ENCODE results near the gene SPATA32. TPM values are rescaled to one million over a fixed set of nuclear protein-coding genes. Genes with fewer than 3 reads are reported as not detected.

The SPATA32 gene
- total and polyA plus RNA-seq, 7 donors = 0.07 TPM; not detected in 6

GRCh38 chr17:45230787-45231480 lies 31.0 kb downstream of the SPATA32 start:
- no peak for TF ChIP-seq CTCF (IDR thresholded peaks at IDR 0.05)
- TF ChIP-seq POLR2A (IDR thresholded peaks at IDR 0.05) = no peak
- no peak for TF ChIP-seq POLR2AphosphoS5 (IDR thresholded peaks at IDR 0.05)
- no peak for TF ChIP-seq EP300 (IDR thresholded peaks at IDR 0.05)
- Histone ChIP-seq H3K27ac (peak overlapping the region; percentile 62 to 79 (median 70)), H3K9me3 (no peaks in the 10 kb centered on the region), H3K27me3 (peaks cover 0 to 10% (median 0%) of the 10 kb centered on the region in 3 donors), H3K4me3 (no peak overlapping the region), H3K36me3 (no peaks in the 10 kb centered on the region), H3K4me1 (peaks cover 0 to 21% (median 11%) of the 10 kb centered on the region in 4 donors)
- DNase-seq = peak; percentile 68
- intact Hi-C loops (cut with DNase I) = no loop called here
- WGBS, 2 donors = 37 to 60% methylated on average over 12 of the region's 12 CpGs

- intact Hi-C loops (cut with DNase I) = no loop called here
- Histone ChIP-seq H3K4me3 (no peak overlapping the region), H3K27ac (peak overlapping the region; percentile 62 to 79 (median 70)), H3K9me3 (no peaks in the 10 kb centered on the region), H3K36me3 (no peaks in the 10 kb centered on the region), H3K4me1 (peaks cover 0 to 21% (median 11%) of the 10 kb centered on the region in 4 donors), H3K27me3 (peaks cover 0 to 8% (median 0%) of the 10 kb centered on the region in 3 donors)
- no peak for DNase-seq
- WGBS, 2 donors = 83 to 90% methylated on average over 4 of the region's 4 CpGs
- TF ChIP-seq POLR2A (IDR thresholded peaks at IDR 0.05) (no peak), EP300 (IDR thresholded peaks at IDR 0.05) (no peak), POLR2AphosphoS5 (IDR thresholded peaks at IDR 0.05) (no peak), CTCF (IDR thresholded peaks at IDR 0.05) (no peak)
These were observed 31.5 kb downstream of the SPATA32 start for GRCh38 chr17:45230410-45230786.

GRCh38 chr17:45229681-45230409 lies 32.0 kb downstream of the SPATA32 start:
- WGBS, 2 donors = 70 to 79% methylated on average over 16 of the region's 16 CpGs
- Histone ChIP-seq H3K4me1 (peaks cover 0 to 21% (median 11%) of the 10 kb centered on the region in 4 donors), H3K9me3 (no peaks in the 10 kb centered on the region), H3K36me3 (no peaks in the 10 kb centered on the region), H3K27me3 (peaks cover 0 to 8% (median 0%) of the 10 kb centered on the region in 3 donors), H3K27ac (peak overlapping the region; percentile 62 to 79 (median 70)), H3K4me3 (no peak overlapping the region)
- no peak for DNase-seq
- intact Hi-C loops (cut with DNase I) = no loop called here
- TF ChIP-seq POLR2AphosphoS5 (IDR thresholded peaks at IDR 0.05) = no peak
- TF ChIP-seq CTCF (IDR thresholded peaks at IDR 0.05) = no peak
- TF ChIP-seq POLR2A (IDR thresholded peaks at IDR 0.05) = no peak
- TF ChIP-seq EP300 (IDR thresholded peaks at IDR 0.05) = no peak

- WGBS, 2 donors = 32 to 41% methylated on average over 19 of the region's 19 CpGs
- Histone ChIP-seq H3K36me3 (no peaks in the 10 kb centered on the region), H3K9me3 (no peaks in the 10 kb centered on the region), H3K27ac (peak overlapping the region; percentile 62 to 79 (median 74)), H3K27me3 (peaks cover 0 to 6% (median 0%) of the 10 kb centered on the region in 3 donors), H3K4me3 (no peak overlapping the region), H3K4me1 (peaks cover 0 to 21% (median 11%) of the 10 kb centered on the region in 4 donors)
- peak; percentile 96 for DNase-seq
- TF ChIP-seq POLR2AphosphoS5 (IDR thresholded peaks at IDR 0.05) (peak; percentile 17 to 65 (median 30)), CTCF (IDR thresholded peaks at IDR 0.05) (no peak), EP300 (IDR thresholded peaks at IDR 0.05) (peak in 2 of 4 donors; percentile 31 to 55)
- intact Hi-C loops (cut with DNase I) = no loop called here
These were observed 32.9 kb downstream of the SPATA32 start for GRCh38 chr17:45228763-45229539.

Data from sigmoid colon (tissue), 7 donors.